22Rv1 (cell line): ENCODE data around the gene PPP1R15B.

ENCODE experiments used
- ZFX ChIP-seq: fragments of 450-650 bp; IDR thresholded peaks from 2 replicates; pipeline ENCODE4 v1.6.1; 2017; ENCODE audit warnings: antibody characterized with exemption, borderline replicate concordance
- TF ChIP-seq, protein P1 (sequence below): fragments of 450-650 bp; IDR thresholded peaks from 2 replicates; pipeline ENCODE4 v1.5.1; 2017; ENCODE audit warnings: mild to moderate bottlenecking

GRCh38 chr1:204435872-204436271, 24.3 kb upstream of the PPP1R15B start:
- TF ChIP-seq, protein P1, sequence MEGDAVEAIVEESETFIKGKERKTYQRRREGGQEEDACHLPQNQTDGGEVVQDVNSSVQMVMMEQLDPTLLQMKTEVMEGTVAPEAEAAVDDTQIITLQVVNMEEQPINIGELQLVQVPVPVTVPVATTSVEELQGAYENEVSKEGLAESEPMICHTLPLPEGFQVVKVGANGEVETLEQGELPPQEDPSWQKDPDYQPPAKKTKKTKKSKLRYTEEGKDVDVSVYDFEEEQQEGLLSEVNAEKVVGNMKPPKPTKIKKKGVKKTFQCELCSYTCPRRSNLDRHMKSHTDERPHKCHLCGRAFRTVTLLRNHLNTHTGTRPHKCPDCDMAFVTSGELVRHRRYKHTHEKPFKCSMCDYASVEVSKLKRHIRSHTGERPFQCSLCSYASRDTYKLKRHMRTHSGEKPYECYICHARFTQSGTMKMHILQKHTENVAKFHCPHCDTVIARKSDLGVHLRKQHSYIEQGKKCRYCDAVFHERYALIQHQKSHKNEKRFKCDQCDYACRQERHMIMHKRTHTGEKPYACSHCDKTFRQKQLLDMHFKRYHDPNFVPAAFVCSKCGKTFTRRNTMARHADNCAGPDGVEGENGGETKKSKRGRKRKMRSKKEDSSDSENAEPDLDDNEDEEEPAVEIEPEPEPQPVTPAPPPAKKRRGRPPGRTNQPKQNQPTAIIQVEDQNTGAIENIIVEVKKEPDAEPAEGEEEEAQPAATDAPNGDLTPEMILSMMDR = no peak
- no peak for TF ChIP-seq ZFX
